BJ (cell line): ENCODE data around the gene THAP8. TPM values are rescaled to one million over a fixed set of nuclear protein-coding genes. Genes with fewer than 3 reads are reported as not detected.

Source experiments
- CTCF ChIA-PET: fragments of 350-600 bp; formaldehyde crosslinking; extraction: SDS; loops from one replicate; lab custom pipeline; 2021; ENCODE audit warnings: antibody characterized with exemption, inconsistent platforms; lab: Yijun Ruan, JAX
- POLR2A ChIA-PET: fragments of 300-600 bp; sonication (Branson Sonifier 250); formaldehyde crosslinking; extraction: SDS; loops from one replicate; lab custom pipeline; 2021; ENCODE audit warnings: antibody characterized with exemption; lab: Charles Lee
- DNase-seq: peaks from one replicate; pipeline ENCODE4 v3.0.0-alpha.2; 2011; ENCODE audit warnings: low read depth
- H3K27me3 ChIP-seq: 2 replicates; pipeline ENCODE4 v1.6.0; 2011; ENCODE audit warnings: low read length; ENCODE audit not compliant: control insufficient read depth, insufficient read depth
- H3K36me3 ChIP-seq: 2 replicates; pipeline ENCODE4 v1.5.1; 2011; ENCODE audit warnings: low read length; ENCODE audit not compliant: control insufficient read depth, insufficient read depth
- H3K4me3 ChIP-seq: 2 replicates; pipeline ENCODE4 v1.5.1; 2011; ENCODE audit warnings: low read depth, mild to moderate bottlenecking, control low read depth, low read length
- CTCF ChIP-seq: IDR thresholded peaks from 2 replicates; pipeline ENCODE4 v1.5.1; 2011; ENCODE audit warnings: low read depth, mild to moderate bottlenecking, control low read depth, inconsistent platforms, low read length, moderate library complexity; ENCODE audit not compliant: insufficient read depth
- polyA minus RNA-seq: library from RNA; depleted of rRNA, polyadenylated mRNA; stranded (reverse); fragments of >200 nt; gene quantifications from 2 replicates; pipeline ENCODE4 v1.2.3, GENCODE V29; 2011; rRNA and poly(A)+ RNA removed
- polyA plus RNA-seq: library from polyadenylated mRNA; depleted of rRNA; stranded (reverse); fragments of >200 nt; gene quantifications from 2 replicates; pipeline ENCODE4 v1.2.3, GENCODE V29; 2011; rRNA removed

Gene THAP8
- polyA plus RNA-seq (8.2 and 11.0 TPM in 2 replicates), polyA minus RNA-seq (1.8 and 4.3 TPM in 2 replicates)

- POLR2A ChIA-PET: interaction anchor here (1.0 kb wide), 1 partner anchor 59 kb away, joined by 3 read pairs; no protein-coding TSS in a partner anchor
Observed at GRCh38 chr19:36054119-36054732, at the start of gene THAP8. Gene THAP8, minus strand, starts transcription at chr19:36054285. Its CDS starts 68 bp downstream, at chr19:36054217.

GRCh38 chr19:36103040-36103626, 49.0 kb upstream of the THAP8 start:
- DNase-seq: no peak
- no peak for TF ChIP-seq CTCF
- H3K36me3 ChIP-seq: peaks cover 5% of the 10 kb centered on the region
- CTCF ChIA-PET: interaction anchor here (1.5 kb wide), 1 partner anchor 8 kb away, joined by 3 read pairs; no protein-coding TSS in a partner anchor
- no peaks in the 10 kb centered on the region for H3K27me3 ChIP-seq
- no peak overlapping the region for H3K4me3 ChIP-seq
- POLR2A ChIA-PET: no interaction called here

More at GRCh38 chr19:36054119-36054732, at the start of gene THAP8:
- H3K27me3 ChIP-seq: no peaks in the 10 kb centered on the region
- CTCF ChIA-PET: interaction anchor here (0.6 to 1.6 kb wide), 4 partner anchors 12 to 122 kb away, joined by 3 to 5 read pairs (median 3); partner anchors contain the start of gene ALKBH6
- no peaks in the 10 kb centered on the region for H3K36me3 ChIP-seq
- DNase-seq: peak; percentile 98
- peak; percentile 61 for TF ChIP-seq CTCF
- H3K4me3 ChIP-seq: peak within 1 kb of the TSS; percentile 70

GRCh38 chr19:36101550-36102327, 47.7 kb upstream of the THAP8 start:
- ChIA-PET POLR2A (no interaction called here), CTCF (interaction anchor here (1.2 kb wide), 1 partner anchor 41 kb away, joined by 3 read pairs; no protein-coding TSS in a partner anchor)
- H3K27me3 ChIP-seq: no peaks in the 10 kb centered on the region
- no peak for DNase-seq
- peaks cover 5% of the 10 kb centered on the region for H3K36me3 ChIP-seq
- no peak overlapping the region for H3K4me3 ChIP-seq
- no peak for TF ChIP-seq CTCF

- ChIA-PET POLR2A (no interaction called here), CTCF (interaction anchor here (1.2 kb wide), 1 partner anchor 40 kb away, joined by 3 read pairs; no protein-coding TSS in a partner anchor)
- Histone ChIP-seq H3K4me3 (no peak overlapping the region), H3K36me3 (peaks cover 5% of the 10 kb centered on the region), H3K27me3 (no peaks in the 10 kb centered on the region)
- no peak for DNase-seq
- no peak for TF ChIP-seq CTCF
Observed at GRCh38 chr19:36100476-36100875, 46.4 kb upstream of the THAP8 start.
